GM12878 (cell line): ENCODE results near the gene SPEM2. TPM values are rescaled to one million over a fixed set of nuclear protein-coding genes. Genes with fewer than 3 reads are reported as not detected.

Source experiments
- BCL11A ChIP-seq: IDR thresholded peaks from 2 replicates; pipeline ENCODE4 v1.6.1; 2011; ENCODE audit warnings: low read depth, low read length
- HDAC2 ChIP-seq: fragments of 200-600 bp; sonication (generic); IDR thresholded peaks from 2 replicates; pipeline ENCODE4 v1.6.1; 2017
- RAD21 ChIP-seq: IDR thresholded peaks from 2 replicates; pipeline ENCODE4 v1.6.1; 2011; ENCODE audit warnings: mild to moderate bottlenecking, low read depth, low read length, moderate library complexity; ENCODE audit not compliant: insufficient read depth
- SIN3A ChIP-seq: IDR thresholded peaks from 2 replicates; pipeline ENCODE4 v1.6.1; 2012; ENCODE audit warnings: low read depth, low read length, improper control_type of control experiment
- SUPT20H ChIP-seq: IDR thresholded peaks from 2 replicates; pipeline ENCODE4 v1.6.1; 2011; ENCODE audit warnings: low read depth, mild to moderate bottlenecking, low read length, moderate library complexity, borderline replicate concordance; ENCODE audit not compliant: control insufficient read depth
- ZSCAN29 ChIP-seq: fragments of 450-650 bp; IDR thresholded peaks from 2 replicates; pipeline ENCODE4 v1.6.1; 2017; ENCODE audit warnings: mild to moderate bottlenecking, moderate library complexity
- polyA plus RNA-seq, 11 experiments: library from polyadenylated mRNA; depleted of rRNA in 4 of 11; unstranded in 6 of 11; stranded (reverse) in 5 of 11; fragments of >200 nt; fragmentation: Nextera tagmentation in 4 of 11; fragmentation: Illumina TruSeq in 1 of 11; extraction: Ambion mirVana in 4 of 11; extraction: Trizol in 1 of 11; gene quantifications; 1 replicate in 1 of 11; 2 replicates in 10 of 11; pipeline versions ENCODE4 v1.2.1 to v1.2.3, GENCODE V29; 2011 to 2016; ENCODE audit warnings: inconsistent platforms in 2 of 11, missing spikeins in 2 of 11, low read depth in 1 of 11
- total RNA-seq, 4 experiments: library from RNA; depleted of rRNA in 3 of 4; stranded (reverse); fragments of >200 nt in 3 of 4; fragmentation: Illumina TruSeq in 1 of 4; extraction: Trizol in 1 of 4; gene quantifications; 2 replicates each; pipeline versions ENCODE4 v1.2.1 to v1.2.3, GENCODE V29; 2013 to 2021
- TF ChIP-seq, protein P1 (sequence below): IDR thresholded peaks from 2 replicates; pipeline ENCODE4 v1.6.1; 2011; ENCODE audit warnings: borderline replicate concordance, low read depth, mild to moderate bottlenecking, moderate library complexity, low read length; ENCODE audit not compliant: insufficient read depth, poor library complexity, severe bottlenecking
- TF ChIP-seq, protein P2 (sequence below): IDR thresholded peaks from 2 replicates; pipeline ENCODE4 v1.6.1; 2012; ENCODE audit warnings: improper control_type of control experiment, low read depth, low read length; ENCODE audit not compliant: insufficient replicate concordance
- TF ChIP-seq, protein P3 (sequence below): fragments of 450-650 bp; IDR thresholded peaks from 2 replicates; pipeline ENCODE4 v1.6.1; 2016; ENCODE audit warnings: mild to moderate bottlenecking

Gene SPEM2
- total and polyA plus RNA-seq, 10 of the 15 experiments (the other 5 are each of a cell fraction or from before 2014, with no cell fraction given) = not detected

DNA sequence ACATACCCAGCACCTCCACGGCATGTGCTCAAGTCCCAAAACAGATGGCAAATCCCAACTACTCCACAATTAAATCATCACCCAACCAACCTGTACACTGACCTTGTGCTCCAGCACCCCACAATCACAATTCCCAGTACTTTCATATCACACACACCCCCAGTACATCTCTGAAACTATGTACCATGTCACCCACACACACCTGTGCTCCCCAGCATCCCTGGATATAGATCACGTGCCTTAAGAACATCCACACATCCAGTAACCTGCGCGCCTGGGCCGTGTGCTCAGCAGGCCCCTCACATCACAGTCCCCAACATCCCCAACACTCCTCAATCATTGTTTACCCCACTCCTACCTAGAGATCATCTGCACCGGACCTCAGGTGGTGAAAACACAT is 15.7 kb upstream of the SPEM2 start (continued):
- TF ChIP-seq, protein P1, sequence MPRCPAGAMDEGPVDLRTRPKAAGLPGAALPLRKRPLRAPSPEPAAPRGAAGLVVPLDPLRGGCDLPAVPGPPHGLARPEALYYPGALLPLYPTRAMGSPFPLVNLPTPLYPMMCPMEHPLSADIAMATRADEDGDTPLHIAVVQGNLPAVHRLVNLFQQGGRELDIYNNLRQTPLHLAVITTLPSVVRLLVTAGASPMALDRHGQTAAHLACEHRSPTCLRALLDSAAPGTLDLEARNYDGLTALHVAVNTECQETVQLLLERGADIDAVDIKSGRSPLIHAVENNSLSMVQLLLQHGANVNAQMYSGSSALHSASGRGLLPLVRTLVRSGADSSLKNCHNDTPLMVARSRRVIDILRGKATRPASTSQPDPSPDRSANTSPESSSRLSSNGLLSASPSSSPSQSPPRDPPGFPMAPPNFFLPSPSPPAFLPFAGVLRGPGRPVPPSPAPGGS = no peak
- TF ChIP-seq, protein P2, sequence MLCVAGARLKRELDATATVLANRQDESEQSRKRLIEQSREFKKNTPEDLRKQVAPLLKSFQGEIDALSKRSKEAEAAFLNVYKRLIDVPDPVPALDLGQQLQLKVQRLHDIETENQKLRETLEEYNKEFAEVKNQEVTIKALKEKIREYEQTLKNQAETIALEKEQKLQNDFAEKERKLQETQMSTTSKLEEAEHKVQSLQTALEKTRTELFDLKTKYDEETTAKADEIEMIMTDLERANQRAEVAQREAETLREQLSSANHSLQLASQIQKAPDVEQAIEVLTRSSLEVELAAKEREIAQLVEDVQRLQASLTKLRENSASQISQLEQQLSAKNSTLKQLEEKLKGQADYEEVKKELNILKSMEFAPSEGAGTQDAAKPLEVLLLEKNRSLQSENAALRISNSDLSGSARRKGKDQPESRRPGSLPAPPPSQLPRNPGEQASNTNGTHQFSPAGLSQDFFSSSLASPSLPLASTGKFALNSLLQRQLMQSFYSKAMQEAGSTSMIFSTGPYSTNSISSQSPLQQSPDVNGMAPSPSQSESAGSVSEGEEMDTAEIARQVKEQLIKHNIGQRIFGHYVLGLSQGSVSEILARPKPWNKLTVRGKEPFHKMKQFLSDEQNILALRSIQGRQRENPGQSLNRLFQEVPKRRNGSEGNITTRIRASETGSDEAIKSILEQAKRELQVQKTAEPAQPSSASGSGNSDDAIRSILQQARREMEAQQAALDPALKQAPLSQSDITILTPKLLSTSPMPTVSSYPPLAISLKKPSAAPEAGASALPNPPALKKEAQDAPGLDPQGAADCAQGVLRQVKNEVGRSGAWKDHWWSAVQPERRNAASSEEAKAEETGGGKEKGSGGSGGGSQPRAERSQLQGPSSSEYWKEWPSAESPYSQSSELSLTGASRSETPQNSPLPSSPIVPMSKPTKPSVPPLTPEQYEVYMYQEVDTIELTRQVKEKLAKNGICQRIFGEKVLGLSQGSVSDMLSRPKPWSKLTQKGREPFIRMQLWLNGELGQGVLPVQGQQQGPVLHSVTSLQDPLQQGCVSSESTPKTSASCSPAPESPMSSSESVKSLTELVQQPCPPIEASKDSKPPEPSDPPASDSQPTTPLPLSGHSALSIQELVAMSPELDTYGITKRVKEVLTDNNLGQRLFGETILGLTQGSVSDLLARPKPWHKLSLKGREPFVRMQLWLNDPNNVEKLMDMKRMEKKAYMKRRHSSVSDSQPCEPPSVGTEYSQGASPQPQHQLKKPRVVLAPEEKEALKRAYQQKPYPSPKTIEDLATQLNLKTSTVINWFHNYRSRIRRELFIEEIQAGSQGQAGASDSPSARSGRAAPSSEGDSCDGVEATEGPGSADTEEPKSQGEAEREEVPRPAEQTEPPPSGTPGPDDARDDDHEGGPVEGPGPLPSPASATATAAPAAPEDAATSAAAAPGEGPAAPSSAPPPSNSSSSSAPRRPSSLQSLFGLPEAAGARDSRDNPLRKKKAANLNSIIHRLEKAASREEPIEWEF = no peak
- TF ChIP-seq ZSCAN29 (no peak), SIN3A (no peak), BCL11A (no peak), RAD21 (no peak), SUPT20H (no peak), HDAC2 (no peak)
- TF ChIP-seq, protein P3, sequence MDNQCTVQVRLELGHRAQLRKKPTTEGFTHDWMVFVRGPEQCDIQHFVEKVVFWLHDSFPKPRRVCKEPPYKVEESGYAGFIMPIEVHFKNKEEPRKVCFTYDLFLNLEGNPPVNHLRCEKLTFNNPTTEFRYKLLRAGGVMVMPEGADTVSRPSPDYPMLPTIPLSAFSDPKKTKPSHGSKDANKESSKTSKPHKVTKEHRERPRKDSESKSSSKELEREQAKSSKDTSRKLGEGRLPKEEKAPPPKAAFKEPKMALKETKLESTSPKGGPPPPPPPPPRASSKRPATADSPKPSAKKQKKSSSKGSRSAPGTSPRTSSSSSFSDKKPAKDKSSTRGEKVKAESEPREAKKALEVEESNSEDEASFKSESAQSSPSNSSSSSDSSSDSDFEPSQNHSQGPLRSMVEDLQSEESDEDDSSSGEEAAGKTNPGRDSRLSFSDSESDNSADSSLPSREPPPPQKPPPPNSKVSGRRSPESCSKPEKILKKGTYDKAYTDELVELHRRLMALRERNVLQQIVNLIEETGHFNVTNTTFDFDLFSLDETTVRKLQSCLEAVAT = no peak
